Measurements from ENCODE around the gene ABHD6.
"Not testable (repeated sequence)": the region's sequence is repeated elsewhere in the genome, so short reads cannot be mapped to it uniquely, and the experiment has no call there.

GRCh38 chr3:58227933-58228332 is 9.7 kb upstream of the ABHD6 start:
- TF ChIP-seq, protein P1, sequence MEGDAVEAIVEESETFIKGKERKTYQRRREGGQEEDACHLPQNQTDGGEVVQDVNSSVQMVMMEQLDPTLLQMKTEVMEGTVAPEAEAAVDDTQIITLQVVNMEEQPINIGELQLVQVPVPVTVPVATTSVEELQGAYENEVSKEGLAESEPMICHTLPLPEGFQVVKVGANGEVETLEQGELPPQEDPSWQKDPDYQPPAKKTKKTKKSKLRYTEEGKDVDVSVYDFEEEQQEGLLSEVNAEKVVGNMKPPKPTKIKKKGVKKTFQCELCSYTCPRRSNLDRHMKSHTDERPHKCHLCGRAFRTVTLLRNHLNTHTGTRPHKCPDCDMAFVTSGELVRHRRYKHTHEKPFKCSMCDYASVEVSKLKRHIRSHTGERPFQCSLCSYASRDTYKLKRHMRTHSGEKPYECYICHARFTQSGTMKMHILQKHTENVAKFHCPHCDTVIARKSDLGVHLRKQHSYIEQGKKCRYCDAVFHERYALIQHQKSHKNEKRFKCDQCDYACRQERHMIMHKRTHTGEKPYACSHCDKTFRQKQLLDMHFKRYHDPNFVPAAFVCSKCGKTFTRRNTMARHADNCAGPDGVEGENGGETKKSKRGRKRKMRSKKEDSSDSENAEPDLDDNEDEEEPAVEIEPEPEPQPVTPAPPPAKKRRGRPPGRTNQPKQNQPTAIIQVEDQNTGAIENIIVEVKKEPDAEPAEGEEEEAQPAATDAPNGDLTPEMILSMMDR (IDR thresholded peaks at IDR 0.05; ENCODE audit: low read depth, low read length, poor library complexity, severe bottlenecking): not testable (repeated sequence)
- not testable (repeated sequence) for TF ChIP-seq EZH2phosphoT487 (IDR thresholded peaks at IDR 0.05; ENCODE audit: borderline replicate concordance, low read length)

Data from DOHH2 (cell line).